ENCODE results near the gene APC2. TPM values are rescaled to one million over a fixed set of nuclear protein-coding genes. Genes with fewer than 3 reads are reported as not detected.

Gene APC2
- total RNA-seq, 1 experiment from 2014 or later = 1.4 TPM

DNA sequence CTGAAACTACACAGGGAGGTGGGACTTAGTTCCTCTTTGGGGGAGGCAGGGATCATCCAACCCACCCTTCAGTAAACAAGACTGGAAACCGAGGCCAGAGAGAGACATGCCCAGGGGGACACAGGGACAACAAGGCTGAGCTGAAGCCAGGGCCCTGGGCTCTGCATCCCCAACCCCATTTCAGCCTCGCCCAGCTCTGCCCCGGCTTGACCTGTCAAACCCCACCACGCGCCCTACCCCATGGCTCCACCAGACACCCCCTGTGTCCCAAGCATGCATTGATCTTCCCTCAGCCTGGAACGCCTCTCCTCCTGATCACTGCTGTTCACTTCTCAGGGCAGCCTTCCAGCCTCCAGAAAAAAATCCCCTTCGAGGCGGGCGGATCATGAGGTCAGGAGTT lies 2.0 kb upstream of the APC2 start:
- Histone ChIP-seq H3K27ac (ENCODE audit: low read length) (no peak overlapping the region), H3K4me2 (ENCODE audit: low read length) (no peak overlapping the region), H3K4me3 (ENCODE audit: low read length) (no peak overlapping the region), H3K79me2 (ENCODE audit: low read length) (no peaks in the 10 kb centered on the region), H4K20me1 (ENCODE audit: low read length) (no peaks in the 10 kb centered on the region), H3K4me1 (ENCODE audit: insufficient read depth, low read length) (peaks cover 8% of the 10 kb centered on the region; the same call in 1 of the 2 replicates), H3F3A (ENCODE audit: low read length, unreplicated experiment) (no peaks in the 10 kb centered on the region), H3K9me2 (replicated peaks; ENCODE audit: low read length) (no peaks in the 10 kb centered on the region), H3K9ac (ENCODE audit: low read length) (no peak overlapping the region), H3K9me3 (ENCODE audit: low read length) (no peaks in the 10 kb centered on the region), H2AFZ (ENCODE audit: low read length) (no peak overlapping the region), H3K36me3 (ENCODE audit: low read depth, low read length) (no peaks in the 10 kb centered on the region), H3K27me3 (ENCODE audit: low read length) (peaks cover 15% of the 10 kb centered on the region)
- POLR2A ChIA-PET (ENCODE audit: unreplicated experiment) = no interaction called here
- TF ChIP-seq, protein P1, sequence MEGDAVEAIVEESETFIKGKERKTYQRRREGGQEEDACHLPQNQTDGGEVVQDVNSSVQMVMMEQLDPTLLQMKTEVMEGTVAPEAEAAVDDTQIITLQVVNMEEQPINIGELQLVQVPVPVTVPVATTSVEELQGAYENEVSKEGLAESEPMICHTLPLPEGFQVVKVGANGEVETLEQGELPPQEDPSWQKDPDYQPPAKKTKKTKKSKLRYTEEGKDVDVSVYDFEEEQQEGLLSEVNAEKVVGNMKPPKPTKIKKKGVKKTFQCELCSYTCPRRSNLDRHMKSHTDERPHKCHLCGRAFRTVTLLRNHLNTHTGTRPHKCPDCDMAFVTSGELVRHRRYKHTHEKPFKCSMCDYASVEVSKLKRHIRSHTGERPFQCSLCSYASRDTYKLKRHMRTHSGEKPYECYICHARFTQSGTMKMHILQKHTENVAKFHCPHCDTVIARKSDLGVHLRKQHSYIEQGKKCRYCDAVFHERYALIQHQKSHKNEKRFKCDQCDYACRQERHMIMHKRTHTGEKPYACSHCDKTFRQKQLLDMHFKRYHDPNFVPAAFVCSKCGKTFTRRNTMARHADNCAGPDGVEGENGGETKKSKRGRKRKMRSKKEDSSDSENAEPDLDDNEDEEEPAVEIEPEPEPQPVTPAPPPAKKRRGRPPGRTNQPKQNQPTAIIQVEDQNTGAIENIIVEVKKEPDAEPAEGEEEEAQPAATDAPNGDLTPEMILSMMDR (conservative IDR thresholded peaks at IDR 0.05; ENCODE audit: low read depth, low read length) = no peak
- TF ChIP-seq EZH2phosphoT487 (IDR thresholded peaks at IDR 0.05; ENCODE audit: borderline replicate concordance, low read length) (no peak), EZH2 (IDR thresholded peaks at IDR 0.05; ENCODE audit: low read length, unreplicated experiment) (no peak)
- CTCF ChIA-PET = no interaction called here
- intact Hi-C loops (cut with micrococcal nuclease) = no loop called here
- ATAC-seq = no peak
- no peak for DNase-seq
- BruUV-seq (replicated peaks) = no TSS peak

DNA sequence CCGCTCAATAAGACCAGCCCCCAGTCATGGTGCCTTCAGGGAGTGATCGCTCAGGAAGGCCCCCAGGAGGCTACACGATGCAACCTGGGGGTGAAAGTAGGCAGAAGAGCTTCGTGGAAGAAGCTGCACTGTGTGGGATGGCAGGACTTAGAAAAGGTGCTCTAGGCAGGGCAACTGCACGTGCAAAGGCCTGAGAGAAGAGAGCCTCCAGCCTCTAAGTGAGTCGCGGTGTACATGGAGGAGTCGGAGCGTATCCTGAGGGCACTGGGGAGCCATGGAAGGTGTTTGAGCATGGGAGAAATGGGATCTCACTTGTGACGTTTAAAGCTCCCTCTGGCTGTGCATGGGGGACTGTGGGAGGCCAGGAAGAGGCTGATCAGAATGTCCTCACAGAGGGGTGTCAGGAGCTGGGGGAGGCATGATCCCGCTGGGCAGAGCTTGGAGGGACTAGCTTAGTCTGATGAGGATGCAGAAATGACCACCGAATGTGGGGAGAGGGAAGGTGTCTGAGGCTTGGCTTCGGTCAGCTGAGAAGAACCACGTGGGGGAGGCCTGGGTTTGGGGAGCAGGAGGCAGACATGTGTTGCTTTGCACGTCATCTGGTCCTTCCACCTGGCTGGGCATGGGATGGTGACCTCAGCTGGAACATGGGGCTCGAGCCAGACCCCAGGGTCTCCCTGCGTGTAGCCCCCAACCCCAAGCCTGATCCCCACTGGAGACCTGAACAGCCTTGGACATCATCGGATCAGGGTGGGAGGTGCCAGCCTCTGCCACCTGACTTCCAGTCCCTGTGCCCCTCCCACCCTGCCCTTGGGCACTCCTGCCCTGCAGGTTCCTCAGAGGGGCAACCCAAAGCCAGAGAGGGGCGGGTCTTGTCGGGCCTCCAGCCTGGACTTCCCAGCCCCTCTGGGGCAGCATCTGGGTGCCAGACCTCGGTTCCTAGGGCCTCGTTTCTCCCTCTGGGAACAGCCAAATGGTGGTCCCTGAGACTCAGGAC lies 1.1 kb downstream of the APC2 start:
- intact Hi-C loops (cut with micrococcal nuclease) = no loop called here
- H3F3A ChIP-seq (ENCODE audit: low read length, unreplicated experiment) = no peaks in the 10 kb centered on the region
- H3K79me2 ChIP-seq (ENCODE audit: low read length) = no peaks in the 10 kb centered on the region
- no peaks in the 10 kb centered on the region for H3K9me3 ChIP-seq (ENCODE audit: low read length)
- ATAC-seq (no peak), DNase-seq (no peak)
- POLR2A ChIA-PET (ENCODE audit: unreplicated experiment) = no interaction called here
- no peaks in the 10 kb centered on the region for H3K36me3 ChIP-seq (ENCODE audit: low read depth, low read length)
- H3K4me2 ChIP-seq (ENCODE audit: low read length) = no peak overlapping the region
- H3K4me3 ChIP-seq (ENCODE audit: low read length) = no peak overlapping the region
- no peaks in the 10 kb centered on the region for H4K20me1 ChIP-seq (ENCODE audit: low read length)
- TF ChIP-seq, protein P1 (conservative IDR thresholded peaks at IDR 0.05; ENCODE audit: low read depth, low read length) = no peak
- H3K27ac ChIP-seq (ENCODE audit: low read length) = no peak overlapping the region
- H3K9me2 ChIP-seq (replicated peaks; ENCODE audit: low read length) = no peaks in the 10 kb centered on the region
- no peak overlapping the region for H2AFZ ChIP-seq (ENCODE audit: low read length)
- CTCF ChIA-PET = no interaction called here
- no TSS peak for BruUV-seq (replicated peaks)
- no peak overlapping the region for H3K9ac ChIP-seq (ENCODE audit: low read length)
- H3K4me1 ChIP-seq (ENCODE audit: insufficient read depth, low read length) = peaks cover 10% of the 10 kb centered on the region; the same call in 1 of the 2 replicates
- peaks cover 15% of the 10 kb centered on the region for H3K27me3 ChIP-seq (ENCODE audit: low read length)

Measured in PC-3 (cell line).